ENCODE data around the gene CHAC2.

CHAC2 gene

GRCh38 chr2:53778536-53779162 lies 11.0 kb downstream of the CHAC2 start:
- TF ChIP-seq MAX (IDR thresholded peaks at IDR 0.05) (no peak), EGR1 (IDR thresholded peaks at IDR 0.05) (no peak), EP300 (IDR thresholded peaks at IDR 0.05; ENCODE audit: borderline replicate concordance) (no peak), USF1 (IDR thresholded peaks at IDR 0.05) (no peak), NFIC (IDR thresholded peaks at IDR 0.05) (no peak), TAF1 (IDR thresholded peaks at IDR 0.05; ENCODE audit: low read depth) (no peak), ZBTB7A (IDR thresholded peaks at IDR 0.05; ENCODE audit: low read depth) (no peak), TEAD4 (IDR thresholded peaks at IDR 0.05) (no peak), RAD21 (IDR thresholded peaks at IDR 0.05; ENCODE audit: low read depth) (no peak), TCF12 (IDR thresholded peaks at IDR 0.05; ENCODE audit: low read depth) (no peak), CREB1 (IDR thresholded peaks at IDR 0.05; ENCODE audit: low read depth) (no peak), FOXM1 (IDR thresholded peaks at IDR 0.05; ENCODE audit: borderline replicate concordance, low read depth) (no peak), REST (IDR thresholded peaks at IDR 0.05; ENCODE audit: low read depth) (no peak), CEBPB (IDR thresholded peaks at IDR 0.05) (no peak), YY1 (IDR thresholded peaks at IDR 0.05; ENCODE audit: low read depth) (no peak)

- TF ChIP-seq EP300 (IDR thresholded peaks at IDR 0.05; ENCODE audit: borderline replicate concordance) (no peak), NFIC (IDR thresholded peaks at IDR 0.05) (no peak), YY1 (IDR thresholded peaks at IDR 0.05; ENCODE audit: low read depth) (no peak), TAF1 (IDR thresholded peaks at IDR 0.05; ENCODE audit: low read depth) (no peak), REST (IDR thresholded peaks at IDR 0.05; ENCODE audit: low read depth) (no peak)
These were observed 12.5 kb downstream of the CHAC2 start for GRCh38 chr2:53780056-53780455.

GRCh38 chr2:53782676-53783075 lies 15.1 kb downstream of the CHAC2 start:
- TF ChIP-seq EGR1 (IDR thresholded peaks at IDR 0.05): no peak
- no peak for TF ChIP-seq TEAD4 (IDR thresholded peaks at IDR 0.05)

- TF ChIP-seq YY1 (IDR thresholded peaks at IDR 0.05; ENCODE audit: low read depth) (no peak), EGR1 (IDR thresholded peaks at IDR 0.05) (no peak), CEBPB (IDR thresholded peaks at IDR 0.05) (no peak), NFIC (IDR thresholded peaks at IDR 0.05) (no peak), TAF1 (IDR thresholded peaks at IDR 0.05; ENCODE audit: low read depth) (no peak), CREB1 (IDR thresholded peaks at IDR 0.05; ENCODE audit: low read depth) (no peak), REST (IDR thresholded peaks at IDR 0.05; ENCODE audit: low read depth) (no peak), TEAD4 (IDR thresholded peaks at IDR 0.05) (no peak), USF1 (IDR thresholded peaks at IDR 0.05) (no peak), ZBTB7A (IDR thresholded peaks at IDR 0.05; ENCODE audit: low read depth) (no peak), TCF12 (IDR thresholded peaks at IDR 0.05; ENCODE audit: low read depth) (no peak), MAX (IDR thresholded peaks at IDR 0.05) (no peak)
These were observed 16.8 kb downstream of the CHAC2 start for GRCh38 chr2:53784436-53784835.

- TF ChIP-seq USF1 (IDR thresholded peaks at IDR 0.05): no peak
- no peak for TF ChIP-seq FOXM1 (IDR thresholded peaks at IDR 0.05; ENCODE audit: borderline replicate concordance, low read depth)
- no peak for TF ChIP-seq YY1 (IDR thresholded peaks at IDR 0.05; ENCODE audit: low read depth)
- TF ChIP-seq RAD21 (IDR thresholded peaks at IDR 0.05; ENCODE audit: low read depth): no peak
- TF ChIP-seq ZBTB7A (IDR thresholded peaks at IDR 0.05; ENCODE audit: low read depth): no peak
- TF ChIP-seq TEAD4 (IDR thresholded peaks at IDR 0.05): no peak
- no peak for TF ChIP-seq EGR1 (IDR thresholded peaks at IDR 0.05)
- TF ChIP-seq TCF12 (IDR thresholded peaks at IDR 0.05; ENCODE audit: low read depth): no peak
- no peak for TF ChIP-seq REST (IDR thresholded peaks at IDR 0.05; ENCODE audit: low read depth)
- TF ChIP-seq EP300 (IDR thresholded peaks at IDR 0.05; ENCODE audit: borderline replicate concordance): no peak
- no peak for TF ChIP-seq NFIC (IDR thresholded peaks at IDR 0.05)
- TF ChIP-seq CREB1 (IDR thresholded peaks at IDR 0.05; ENCODE audit: low read depth): no peak
- no peak for TF ChIP-seq TAF1 (IDR thresholded peaks at IDR 0.05; ENCODE audit: low read depth)
- no peak for TF ChIP-seq MAX (IDR thresholded peaks at IDR 0.05)
- TF ChIP-seq CEBPB (IDR thresholded peaks at IDR 0.05): no peak
These were observed 17.8 kb downstream of the CHAC2 start for GRCh38 chr2:53785366-53785765.

Data from Ishikawa (cell line).